MM.1S (cell line): ENCODE measurements around the gene HINT2.

ENCODE experiments used
- DNase-seq: peaks from one replicate; pipeline ENCODE4 v3.0.0-alpha.2; 2015
- H2AFZ ChIP-seq: fragments of 300-600 bp; sonication (generic); 2 replicates; pipeline ENCODE4 v1.6.0; 2016; ENCODE audit warnings: antibody characterized with exemption, low read length
- H3F3A ChIP-seq: fragments of 300-600 bp; sonication (generic); 2 replicates; pipeline ENCODE4 v1.6.1; 2016; ENCODE audit warnings: mild to moderate bottlenecking, antibody characterized with exemption, low read length, moderate library complexity, mixed read lengths; ENCODE audit not compliant: insufficient read depth
- H3K27ac ChIP-seq: fragments of 300-600 bp; sonication (generic); 2 replicates; pipeline ENCODE4 v1.5.1; 2016; ENCODE audit warnings: mild to moderate bottlenecking, low read length
- H3K27me3 ChIP-seq: fragments of 300-600 bp; sonication (generic); replicated peaks from 2 replicates; pipeline ENCODE4 v1.6.0; 2016; ENCODE audit warnings: low read length; ENCODE audit not compliant: insufficient read depth
- H3K36me3 ChIP-seq: fragments of 300-600 bp; sonication (generic); replicated peaks from 2 replicates; pipeline ENCODE4 v1.6.1; 2016; ENCODE audit warnings: mild to moderate bottlenecking, low read length, mixed read lengths; ENCODE audit not compliant: insufficient read depth
- H3K4me1 ChIP-seq: fragments of 300-600 bp; sonication (generic); 2 replicates; pipeline ENCODE4 v1.6.1; 2016; ENCODE audit warnings: low read length, mixed read lengths
- H3K4me2 ChIP-seq: fragments of 300-600 bp; sonication (generic); 2 replicates; pipeline ENCODE4 v1.6.0; 2016; ENCODE audit warnings: low read depth, low read length
- H3K4me3 ChIP-seq: fragments of 300-600 bp; sonication (generic); 2 replicates; pipeline ENCODE4 v1.5.1; 2016; ENCODE audit warnings: low read length, mixed read lengths
- H3K79me2 ChIP-seq: fragments of 300-600 bp; sonication (generic); 2 replicates; pipeline ENCODE4 v1.6.1; 2016; ENCODE audit warnings: mixed run types, low read length, mixed read lengths
- H3K9ac ChIP-seq: fragments of 300-600 bp; sonication (generic); 2 replicates; pipeline ENCODE4 v1.6.1; 2016; ENCODE audit warnings: low read length, mixed read lengths
- H3K9me2 ChIP-seq: fragments of 300-600 bp; sonication (generic); replicated peaks from 2 replicates; pipeline ENCODE4 v1.6.1; 2016; ENCODE audit warnings: mild to moderate bottlenecking, low read length, mixed read lengths; ENCODE audit not compliant: insufficient read depth
- H3K9me3 ChIP-seq: fragments of 300-600 bp; sonication (generic); replicated peaks from 2 replicates; pipeline ENCODE4 v1.6.1; 2016; ENCODE audit warnings: mild to moderate bottlenecking, low read length, mixed read lengths; ENCODE audit not compliant: insufficient read depth
- H4K20me1 ChIP-seq: fragments of 300-600 bp; sonication (generic); 2 replicates; pipeline ENCODE4 v1.6.1; 2016; ENCODE audit warnings: mild to moderate bottlenecking, low read length, moderate library complexity, mixed read lengths; ENCODE audit not compliant: insufficient read depth
- CTCF ChIP-seq: fragments of 300-600 bp; sonication (generic); IDR thresholded peaks from 2 replicates; pipeline ENCODE4 v1.5.1; 2016; ENCODE audit warnings: antibody characterized with exemption, low read length, mixed read lengths
- EZH2 ChIP-seq: fragments of 300-600 bp; sonication (generic); optimal IDR thresholded peaks from 2 replicates; pipeline ENCODE3; 2017; ENCODE audit warnings: low read depth, mild to moderate bottlenecking, antibody characterized with exemption, low read length, mixed read lengths
- EZH2phosphoT487 ChIP-seq: fragments of 300-600 bp; sonication (generic); IDR thresholded peaks from 2 replicates; pipeline ENCODE4 v1.6.1; 2018; ENCODE audit warnings: antibody characterized with exemption, low read length

Gene HINT2

GRCh38 chr9:35845824-35846771, 31.3 kb upstream of the HINT2 start:
- DNase-seq: no peak
- Histone ChIP-seq H3K4me2 (no peak overlapping the region), H3K9me3 (no peaks in the 10 kb centered on the region), H2AFZ (no peak overlapping the region), H3K79me2 (no peaks in the 10 kb centered on the region), H3K27ac (no peak overlapping the region), H3F3A (peaks cover 28% of the 10 kb centered on the region), H3K4me1 (peaks cover 69% of the 10 kb centered on the region), H3K9ac (no peak overlapping the region), H3K27me3 (no peaks in the 10 kb centered on the region), H3K4me3 (no peak overlapping the region), H4K20me1 (no peaks in the 10 kb centered on the region), H3K9me2 (no peaks in the 10 kb centered on the region), H3K36me3 (no peaks in the 10 kb centered on the region)
- no peak for TF ChIP-seq EZH2phosphoT487
- TF ChIP-seq CTCF: no peak
- TF ChIP-seq EZH2: no peak

GRCh38 chr9:35844628-35845270, 29.9 kb upstream of the HINT2 start:
- no peak overlapping the region for H3K4me3 ChIP-seq
- no peak overlapping the region for H3K9ac ChIP-seq
- H3K27me3 ChIP-seq: no peaks in the 10 kb centered on the region
- H3K4me1 ChIP-seq: peaks cover 66% of the 10 kb centered on the region
- H3K36me3 ChIP-seq: no peaks in the 10 kb centered on the region
- TF ChIP-seq EZH2phosphoT487: no peak
- no peak for TF ChIP-seq CTCF
- no peak for TF ChIP-seq EZH2
- no peaks in the 10 kb centered on the region for H4K20me1 ChIP-seq
- peak; percentile 43 for DNase-seq
- H3K27ac ChIP-seq: no peak overlapping the region
- H3K4me2 ChIP-seq: 0 out of 2 replicates have a peak overlapping the region, but pooled peaks have one; percentile 1
- H3K79me2 ChIP-seq: no peaks in the 10 kb centered on the region
- H3F3A ChIP-seq: peaks cover 28% of the 10 kb centered on the region
- no peak overlapping the region for H2AFZ ChIP-seq
- H3K9me3 ChIP-seq: no peaks in the 10 kb centered on the region
- no peaks in the 10 kb centered on the region for H3K9me2 ChIP-seq

GRCh38 chr9:35842795-35843194, 28.0 kb upstream of the HINT2 start:
- no peaks in the 10 kb centered on the region for H3K27me3 ChIP-seq
- H2AFZ ChIP-seq: peak overlapping the region; percentile 31
- H3F3A ChIP-seq: peaks cover 15% of the 10 kb centered on the region
- TF ChIP-seq CTCF (no peak), EZH2phosphoT487 (no peak), EZH2 (no peak)
- no peak overlapping the region for H3K4me3 ChIP-seq
- H3K9ac ChIP-seq: no peak overlapping the region
- DNase-seq: peak; percentile 81
- no peaks in the 10 kb centered on the region for H3K9me2 ChIP-seq
- peak overlapping the region; percentile 61 for H3K4me2 ChIP-seq
- peak overlapping the region; percentile 47; the same call in 1 of the 2 replicates for H3K27ac ChIP-seq
- no peaks in the 10 kb centered on the region for H3K79me2 ChIP-seq
- H4K20me1 ChIP-seq: no peaks in the 10 kb centered on the region
- no peaks in the 10 kb centered on the region for H3K9me3 ChIP-seq
- H3K36me3 ChIP-seq: no peaks in the 10 kb centered on the region
- peaks cover 53% of the 10 kb centered on the region for H3K4me1 ChIP-seq
